HEK293 (cell line): ENCODE measurements around the gene RIN1.
A peak's percentile ranks its signal among the peaks of the same experiment; 100 is the strongest.

Experiments
- CTCF ChIA-PET: fragments of 350-600 bp; formaldehyde crosslinking; extraction: SDS; loops from one replicate; lab custom pipeline; 2021; ENCODE audit warnings: antibody characterized with exemption; lab: Yijun Ruan, JAX
- POLR2A ChIA-PET: fragments of 300-600 bp; formaldehyde crosslinking; extraction: SDS; loops from one replicate; lab custom pipeline; 2020; ENCODE audit warnings: antibody characterized with exemption, inconsistent platforms; lab: Yijun Ruan, JAX
- H3K27ac ChIP-seq: fragments of 200-500 bp; sonication (Bioruptor generic); 2 replicates; pipeline ENCODE4 v1.5.1; 2014; ENCODE audit warnings: low read depth, low read length, control low read depth, inconsistent platforms; ENCODE audit errors: extremely low read depth
- H3K36me3 ChIP-seq, 2 experiments: fragments of 200-500 bp in 1 of 2; sonication (Bioruptor generic) in 1 of 2; 1 replicate in 1 of 2; 2 replicates in 1 of 2; pipeline ENCODE4 v1.5.1; 2014 to 2017; ENCODE audit warnings: inconsistent platforms in 2 of 2, low read length in 2 of 2; ENCODE audit not compliant: control insufficient read depth in 2 of 2, insufficient read depth in 1 of 2
- H3K4me1 ChIP-seq: fragments of 200-500 bp; sonication (Bioruptor generic); 2 replicates; pipeline ENCODE4 v1.5.1; 2014; ENCODE audit warnings: mild to moderate bottlenecking, low read length, inconsistent platforms; ENCODE audit not compliant: control insufficient read depth, insufficient read depth
- H3K4me3 ChIP-seq: 2 replicates; pipeline ENCODE4 v1.5.1; 2011; ENCODE audit warnings: low read depth, mild to moderate bottlenecking, control low read depth, low read length, moderate library complexity
- H3K9me3 ChIP-seq: fragments of 200-500 bp; sonication (Bioruptor generic); 2 replicates; pipeline ENCODE4 v1.5.1; 2014; ENCODE audit warnings: low read depth, low read length, inconsistent platforms; ENCODE audit not compliant: control insufficient read depth, insufficient read depth
- MYNN ChIP-seq: fragments of 450-650 bp; formaldehyde crosslinking; IDR thresholded peaks from 2 replicates; pipeline ENCODE4 v1.5.1; 2016; ENCODE audit warnings: missing biosample characterization, missing genetic modification characterization, borderline replicate concordance
- MZF1 ChIP-seq: fragments of 450-650 bp; formaldehyde crosslinking; IDR thresholded peaks from 2 replicates; pipeline ENCODE4 v1.5.1; 2017; ENCODE audit warnings: missing biosample characterization, missing genetic modification characterization, borderline replicate concordance
- PRDM1 ChIP-seq: fragments of 450-650 bp; formaldehyde crosslinking; IDR thresholded peaks from 2 replicates; pipeline ENCODE4; 2016; ENCODE audit warnings: missing biosample characterization, missing genetic modification characterization
- ZBTB26 ChIP-seq: fragments of 450-650 bp; formaldehyde crosslinking; optimal IDR thresholded peaks from 2 replicates; pipeline ENCODE3; 2016; ENCODE audit warnings: missing biosample characterization, mild to moderate bottlenecking, missing genetic modification characterization
- ZBTB48 ChIP-seq: fragments of 450-650 bp; formaldehyde crosslinking; IDR thresholded peaks from 2 replicates; pipeline ENCODE4 v1.5.1; 2016; ENCODE audit warnings: missing biosample characterization, missing genetic modification characterization
- ZBTB8A ChIP-seq: fragments of 450-650 bp; formaldehyde crosslinking; IDR thresholded peaks from 2 replicates; pipeline ENCODE4 v1.5.1; 2016; ENCODE audit warnings: missing biosample characterization, missing genetic modification characterization
- ZIC2 ChIP-seq: fragments of 450-650 bp; formaldehyde crosslinking; IDR thresholded peaks from 2 replicates; pipeline ENCODE4 v1.5.1; 2016; ENCODE audit warnings: missing biosample characterization, missing genetic modification characterization
- ZNF148 ChIP-seq: fragments of 450-650 bp; formaldehyde crosslinking; IDR thresholded peaks from 2 replicates; pipeline ENCODE4 v1.5.0; 2017; ENCODE audit warnings: missing biosample characterization, missing genetic modification characterization, borderline replicate concordance
- ZNF169 ChIP-seq: fragments of 450-650 bp; formaldehyde crosslinking; IDR thresholded peaks from 2 replicates; pipeline ENCODE4 v1.5.1; 2016; ENCODE audit warnings: missing biosample characterization, missing genetic modification characterization
- ZNF221 ChIP-seq: fragments of 450-650 bp; formaldehyde crosslinking; IDR thresholded peaks from 2 replicates; pipeline ENCODE4 v1.5.1; 2017; ENCODE audit warnings: missing biosample characterization, missing genetic modification characterization, borderline replicate concordance
- ZNF223 ChIP-seq: fragments of 450-650 bp; formaldehyde crosslinking; IDR thresholded peaks from 2 replicates; pipeline ENCODE4 v1.5.1; 2016; ENCODE audit warnings: missing biosample characterization, missing genetic modification characterization
- ZNF24 ChIP-seq: fragments of 450-650 bp; formaldehyde crosslinking; IDR thresholded peaks from 2 replicates; pipeline ENCODE4 v1.5.1; 2016; ENCODE audit warnings: missing biosample characterization, missing genetic modification characterization
- ZNF292 ChIP-seq: fragments of 450-650 bp; formaldehyde crosslinking; IDR thresholded peaks from 2 replicates; pipeline ENCODE4 v1.5.1; 2016; ENCODE audit warnings: low read depth, missing biosample characterization, missing genetic modification characterization, borderline replicate concordance
- ZNF350 ChIP-seq: fragments of 450-650 bp; formaldehyde crosslinking; IDR thresholded peaks from 2 replicates; pipeline ENCODE4 v1.5.0; 2017; ENCODE audit warnings: missing biosample characterization, mild to moderate bottlenecking, missing genetic modification characterization
- ZNF391 ChIP-seq: fragments of 450-650 bp; formaldehyde crosslinking; IDR thresholded peaks from 2 replicates; pipeline ENCODE4 v1.5.1; 2016; ENCODE audit warnings: low read depth, missing biosample characterization, missing genetic modification characterization, borderline replicate concordance
- ZNF423 ChIP-seq: fragments of 450-650 bp; formaldehyde crosslinking; IDR thresholded peaks from 2 replicates; pipeline ENCODE4 v1.5.1; 2016; ENCODE audit warnings: missing biosample characterization, missing genetic modification characterization
- ZNF48 ChIP-seq: fragments of 450-650 bp; formaldehyde crosslinking; IDR thresholded peaks from 2 replicates; pipeline ENCODE4 v1.5.1; 2016; ENCODE audit warnings: missing biosample characterization, missing genetic modification characterization
- ZNF580 ChIP-seq: fragments of 450-650 bp; formaldehyde crosslinking; IDR thresholded peaks from 2 replicates; pipeline ENCODE4 v1.5.1; 2016; ENCODE audit warnings: missing biosample characterization, missing genetic modification characterization
- ZNF600 ChIP-seq: fragments of 450-650 bp; formaldehyde crosslinking; IDR thresholded peaks from 2 replicates; pipeline ENCODE4 v1.5.1; 2016; ENCODE audit warnings: missing biosample characterization, missing genetic modification characterization
- ZNF610 ChIP-seq: fragments of 450-650 bp; formaldehyde crosslinking; IDR thresholded peaks from 2 replicates; pipeline ENCODE4 v1.5.1; 2016; ENCODE audit warnings: missing biosample characterization, missing genetic modification characterization, borderline replicate concordance
- ZNF660 ChIP-seq: fragments of 450-650 bp; IDR thresholded peaks from 2 replicates; pipeline ENCODE4 v1.5.1; 2018; ENCODE audit warnings: missing biosample characterization, mild to moderate bottlenecking, missing genetic modification characterization
- ZNF747 ChIP-seq: fragments of 450-650 bp; formaldehyde crosslinking; IDR thresholded peaks from 2 replicates; pipeline ENCODE4 v1.5.1; 2016; ENCODE audit warnings: missing biosample characterization, missing genetic modification characterization
- ZNF776 ChIP-seq: fragments of 450-650 bp; formaldehyde crosslinking; IDR thresholded peaks from 2 replicates; pipeline ENCODE4 v1.5.0; 2017; ENCODE audit warnings: missing biosample characterization, missing genetic modification characterization, borderline replicate concordance
- ZNF785 ChIP-seq: fragments of 450-650 bp; formaldehyde crosslinking; IDR thresholded peaks from 2 replicates; pipeline ENCODE4 v1.5.1; 2016; ENCODE audit warnings: missing biosample characterization, missing genetic modification characterization
- TF ChIP-seq, protein P1 (sequence below): fragments of 450-650 bp; formaldehyde crosslinking; IDR thresholded peaks from 2 replicates; pipeline ENCODE4 v1.5.1; 2016; ENCODE audit warnings: missing biosample characterization, missing genetic modification characterization
- TF ChIP-seq, protein P2 (sequence below): fragments of 450-650 bp; formaldehyde crosslinking; IDR thresholded peaks from 2 replicates; pipeline ENCODE4 v1.5.1; 2016; ENCODE audit warnings: missing biosample characterization, missing genetic modification characterization, borderline replicate concordance

The RIN1 gene

DNA sequence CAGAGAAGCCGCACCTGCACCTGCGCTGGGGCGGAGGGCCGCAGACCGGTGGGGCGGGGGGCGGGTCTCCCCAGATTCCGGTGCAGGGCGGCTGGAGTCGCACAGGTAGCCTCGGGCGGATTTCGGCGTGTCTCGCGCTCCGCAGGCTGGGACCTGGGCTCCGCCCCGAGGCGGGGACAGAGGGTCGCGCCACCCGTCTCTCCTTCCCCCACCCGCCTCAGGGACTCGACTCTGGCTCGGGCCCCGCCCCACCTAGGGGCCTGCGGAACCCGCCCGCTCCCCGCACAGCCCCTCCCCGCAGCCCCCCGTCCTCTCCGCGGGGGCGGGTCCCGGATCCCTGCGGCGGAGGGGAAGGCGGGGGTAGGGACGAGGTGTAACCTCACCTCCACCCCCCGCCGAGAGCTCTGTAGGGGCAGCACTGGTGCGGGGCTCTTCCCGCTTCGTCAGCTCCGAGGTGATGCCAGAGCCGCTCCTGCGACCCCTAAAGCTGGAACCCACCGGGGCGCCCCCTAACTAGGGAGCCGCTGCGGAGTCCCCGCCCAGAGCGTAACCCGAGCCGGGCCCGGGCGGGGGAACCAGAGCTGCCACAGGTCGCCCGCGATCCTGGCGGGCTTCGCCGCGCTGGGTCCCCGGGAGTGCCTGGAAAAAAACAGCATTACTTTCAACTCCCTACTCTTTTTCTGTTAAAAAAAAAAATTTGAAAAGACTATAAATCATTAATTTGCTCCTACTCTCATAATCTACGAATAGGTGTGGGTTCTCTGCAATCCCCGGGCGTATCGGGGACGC is 35.6 kb upstream of the RIN1 start, which contains the start of gene SLC29A2:
TSS of gene SLC29A2 (minus strand) at position 134 of the 789 bp plus-strand sequence. CDS start 169 bp downstream, outside the sequence.
- H3K4me1 ChIP-seq: no peaks in the 10 kb centered on the region
- peaks cover 0 to 29% of the 10 kb centered on the region in 2 experiments; a peak in 1 of 3 replicates for H3K36me3 ChIP-seq
- H3K27ac ChIP-seq: peak within 1 kb of the TSS; percentile 72; the same call in 1 of the 2 replicates
- H3K9me3 ChIP-seq: no peaks in the 10 kb centered on the region
- CTCF ChIA-PET: interaction anchor here (0.6 to 6.5 kb wide), 9 partner anchors 8 to 1595 kb away, joined by 3 to 41 read pairs (median 5); partner anchors contain the start of gene MRPL11
- POLR2A ChIA-PET: interaction anchor here (0.5 to 1.6 kb wide), 12 partner anchors 9 to 1360 kb away, joined by 3 to 14 read pairs (median 6); partner anchors contain the start of genes BRMS1, RBM14 and YIF1A
- H3K4me3 ChIP-seq: peak within 1 kb of the TSS; percentile 80
- TF ChIP-seq ZNF660 (tag by site-specific recombination): no peak
- TF ChIP-seq ZNF580: no peak
- no peak for TF ChIP-seq MYNN (tag by site-specific recombination)
- no peak for TF ChIP-seq ZNF600 (tag by site-specific recombination)
- TF ChIP-seq ZNF423 (tag by site-specific recombination): peak; percentile 92
- TF ChIP-seq ZNF350 (tag by site-specific recombination): no peak
- TF ChIP-seq ZNF776 (tag by site-specific recombination): no peak
- TF ChIP-seq ZNF223 (tag by site-specific recombination): no peak
- no peak for TF ChIP-seq ZNF221 (tag by site-specific recombination)
- no peak for TF ChIP-seq MZF1
- no peak for TF ChIP-seq ZNF785 (tag by site-specific recombination)
- peak; percentile 80 for TF ChIP-seq ZBTB26 (tag by site-specific recombination)
- no peak for TF ChIP-seq ZNF747 (tag by site-specific recombination)
- TF ChIP-seq ZNF24 (tag by site-specific recombination): no peak
- peak; percentile 93 for TF ChIP-seq ZIC2
- TF ChIP-seq, protein P1, sequence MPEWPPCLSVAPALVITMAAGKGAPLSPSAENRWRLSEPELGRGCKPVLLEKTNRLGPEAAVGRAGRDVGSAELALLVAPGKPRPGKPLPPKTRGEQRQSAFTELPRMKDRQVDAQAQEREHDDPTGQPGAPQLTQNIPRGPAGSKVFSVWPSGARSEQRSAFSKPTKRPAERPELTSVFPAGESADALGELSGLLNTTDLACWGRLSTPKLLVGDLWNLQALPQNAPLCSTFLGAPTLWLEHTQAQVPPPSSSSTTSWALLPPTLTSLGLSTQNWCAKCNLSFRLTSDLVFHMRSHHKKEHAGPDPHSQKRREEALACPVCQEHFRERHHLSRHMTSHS (tag by site-specific recombination): no peak
- peak; percentile 39; the same call in 1 of the 2 replicates for TF ChIP-seq ZNF610 (tag by site-specific recombination)
- peak; percentile 89 for TF ChIP-seq ZBTB48 (tag by site-specific recombination)
- no peak for TF ChIP-seq ZNF169 (tag by site-specific recombination)
- TF ChIP-seq, protein P2, sequence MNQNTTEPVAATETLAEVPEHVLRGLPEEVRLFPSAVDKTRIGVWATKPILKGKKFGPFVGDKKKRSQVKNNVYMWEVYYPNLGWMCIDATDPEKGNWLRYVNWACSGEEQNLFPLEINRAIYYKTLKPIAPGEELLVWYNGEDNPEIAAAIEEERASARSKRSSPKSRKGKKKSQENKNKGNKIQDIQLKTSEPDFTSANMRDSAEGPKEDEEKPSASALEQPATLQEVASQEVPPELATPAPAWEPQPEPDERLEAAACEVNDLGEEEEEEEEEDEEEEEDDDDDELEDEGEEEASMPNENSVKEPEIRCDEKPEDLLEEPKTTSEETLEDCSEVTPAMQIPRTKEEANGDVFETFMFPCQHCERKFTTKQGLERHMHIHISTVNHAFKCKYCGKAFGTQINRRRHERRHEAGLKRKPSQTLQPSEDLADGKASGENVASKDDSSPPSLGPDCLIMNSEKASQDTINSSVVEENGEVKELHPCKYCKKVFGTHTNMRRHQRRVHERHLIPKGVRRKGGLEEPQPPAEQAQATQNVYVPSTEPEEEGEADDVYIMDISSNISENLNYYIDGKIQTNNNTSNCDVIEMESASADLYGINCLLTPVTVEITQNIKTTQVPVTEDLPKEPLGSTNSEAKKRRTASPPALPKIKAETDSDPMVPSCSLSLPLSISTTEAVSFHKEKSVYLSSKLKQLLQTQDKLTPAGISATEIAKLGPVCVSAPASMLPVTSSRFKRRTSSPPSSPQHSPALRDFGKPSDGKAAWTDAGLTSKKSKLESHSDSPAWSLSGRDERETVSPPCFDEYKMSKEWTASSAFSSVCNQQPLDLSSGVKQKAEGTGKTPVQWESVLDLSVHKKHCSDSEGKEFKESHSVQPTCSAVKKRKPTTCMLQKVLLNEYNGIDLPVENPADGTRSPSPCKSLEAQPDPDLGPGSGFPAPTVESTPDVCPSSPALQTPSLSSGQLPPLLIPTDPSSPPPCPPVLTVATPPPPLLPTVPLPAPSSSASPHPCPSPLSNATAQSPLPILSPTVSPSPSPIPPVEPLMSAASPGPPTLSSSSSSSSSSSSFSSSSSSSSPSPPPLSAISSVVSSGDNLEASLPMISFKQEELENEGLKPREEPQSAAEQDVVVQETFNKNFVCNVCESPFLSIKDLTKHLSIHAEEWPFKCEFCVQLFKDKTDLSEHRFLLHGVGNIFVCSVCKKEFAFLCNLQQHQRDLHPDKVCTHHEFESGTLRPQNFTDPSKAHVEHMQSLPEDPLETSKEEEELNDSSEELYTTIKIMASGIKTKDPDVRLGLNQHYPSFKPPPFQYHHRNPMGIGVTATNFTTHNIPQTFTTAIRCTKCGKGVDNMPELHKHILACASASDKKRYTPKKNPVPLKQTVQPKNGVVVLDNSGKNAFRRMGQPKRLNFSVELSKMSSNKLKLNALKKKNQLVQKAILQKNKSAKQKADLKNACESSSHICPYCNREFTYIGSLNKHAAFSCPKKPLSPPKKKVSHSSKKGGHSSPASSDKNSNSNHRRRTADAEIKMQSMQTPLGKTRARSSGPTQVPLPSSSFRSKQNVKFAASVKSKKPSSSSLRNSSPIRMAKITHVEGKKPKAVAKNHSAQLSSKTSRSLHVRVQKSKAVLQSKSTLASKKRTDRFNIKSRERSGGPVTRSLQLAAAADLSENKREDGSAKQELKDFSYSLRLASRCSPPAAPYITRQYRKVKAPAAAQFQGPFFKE (tag by site-specific recombination): no peak
- no peak for TF ChIP-seq PRDM1 (tag by site-specific recombination)
- no peak for TF ChIP-seq ZNF48 (tag by site-specific recombination)
- no peak for TF ChIP-seq ZNF148 (tag by site-specific recombination)
- no peak for TF ChIP-seq ZNF391
- TF ChIP-seq ZNF292 (tag by site-specific recombination): no peak
- no peak for TF ChIP-seq ZBTB8A
